Measurements from ENCODE around the gene PRPSAP1.

PRPSAP1 gene

GRCh38 chr17:76278952-76279741 is 74.6 kb downstream of the PRPSAP1 start:
- Histone ChIP-seq H3K4me3 (ENCODE audit: low read length in 2 of 2) (no peak overlapping the region), H3K9ac (ENCODE audit: low read depth in 1 of 2, low read length in 2 of 2) (peak overlapping the region in 1 of 2 donors; percentile 24)

GRCh38 chr17:76278268-76278908 is 75.3 kb downstream of the PRPSAP1 start:
- H3K27ac ChIP-seq (ENCODE audit: low read depth in 2 of 2, low read length in 2 of 2): no peak overlapping the region
- H3K36me3 ChIP-seq (ENCODE audit: control insufficient read depth in 2 of 2, insufficient read depth in 2 of 2, low read length in 2 of 2): no peaks in the 10 kb centered on the region
- peaks cover 4 to 5% of the 10 kb centered on the region in 2 donors for H3K4me1 ChIP-seq (ENCODE audit: control insufficient read depth in 2 of 2, insufficient read depth in 2 of 2, low read length in 2 of 2)

More at GRCh38 chr17:76278952-76279741, 74.6 kb downstream of the PRPSAP1 start:
- Histone ChIP-seq H3K4me1 (ENCODE audit: control insufficient read depth in 2 of 2, insufficient read depth in 2 of 2, low read length in 2 of 2) (peaks cover 4 to 5% of the 10 kb centered on the region in 2 donors), H3K9me3 (ENCODE audit: control insufficient read depth in 2 of 2, low read length in 2 of 2) (no peaks in the 10 kb centered on the region), H3K27me3 (ENCODE audit: control insufficient read depth in 2 of 2, insufficient read depth in 2 of 2, low read length in 2 of 2) (no peaks in the 10 kb centered on the region), H3K27ac (ENCODE audit: low read depth in 2 of 2, low read length in 2 of 2) (no peak overlapping the region), H3K36me3 (ENCODE audit: control insufficient read depth in 2 of 2, insufficient read depth in 2 of 2, low read length in 2 of 2) (no peaks in the 10 kb centered on the region)

GRCh38 chr17:76277300-76278267 is 76.1 kb downstream of the PRPSAP1 start:
- Histone ChIP-seq H3K27me3 (ENCODE audit: control insufficient read depth in 2 of 2, insufficient read depth in 2 of 2, low read length in 2 of 2) (no peaks in the 10 kb centered on the region), H3K27ac (ENCODE audit: low read depth in 2 of 2, low read length in 2 of 2) (no peak overlapping the region), H3K9me3 (ENCODE audit: control insufficient read depth in 2 of 2, low read length in 2 of 2) (no peaks in the 10 kb centered on the region), H3K9ac (ENCODE audit: low read depth in 1 of 2, low read length in 2 of 2) (no peak overlapping the region), H3K4me1 (ENCODE audit: control insufficient read depth in 2 of 2, insufficient read depth in 2 of 2, low read length in 2 of 2) (peaks cover 7 to 12% of the 10 kb centered on the region in 2 donors), H3K36me3 (ENCODE audit: control insufficient read depth in 2 of 2, insufficient read depth in 2 of 2, low read length in 2 of 2) (no peaks in the 10 kb centered on the region), H3K4me3 (ENCODE audit: low read length in 2 of 2) (no peak overlapping the region)

More at GRCh38 chr17:76278268-76278908, 75.3 kb downstream of the PRPSAP1 start:
- Histone ChIP-seq H3K4me3 (ENCODE audit: low read length in 2 of 2) (no peak overlapping the region), H3K27me3 (ENCODE audit: control insufficient read depth in 2 of 2, insufficient read depth in 2 of 2, low read length in 2 of 2) (no peaks in the 10 kb centered on the region), H3K9me3 (ENCODE audit: control insufficient read depth in 2 of 2, low read length in 2 of 2) (no peaks in the 10 kb centered on the region), H3K9ac (ENCODE audit: low read depth in 1 of 2, low read length in 2 of 2) (no peak overlapping the region)

- Histone ChIP-seq H3K9me3 (ENCODE audit: control insufficient read depth in 2 of 2, low read length in 2 of 2) (no peaks in the 10 kb centered on the region), H3K36me3 (ENCODE audit: control insufficient read depth in 2 of 2, insufficient read depth in 2 of 2, low read length in 2 of 2) (no peaks in the 10 kb centered on the region), H3K4me1 (ENCODE audit: control insufficient read depth in 2 of 2, insufficient read depth in 2 of 2, low read length in 2 of 2) (peaks cover 16 to 17% of the 10 kb centered on the region in 2 donors), H3K27ac (ENCODE audit: low read depth in 2 of 2, low read length in 2 of 2) (no peak overlapping the region), H3K9ac (ENCODE audit: low read depth in 1 of 2, low read length in 2 of 2) (no peak overlapping the region), H3K4me3 (ENCODE audit: low read length in 2 of 2) (no peak overlapping the region), H3K27me3 (ENCODE audit: control insufficient read depth in 2 of 2, insufficient read depth in 2 of 2, low read length in 2 of 2) (no peaks in the 10 kb centered on the region)
These were observed 77.0 kb downstream of the PRPSAP1 start for GRCh38 chr17:76276461-76277299.

- H3K27me3 ChIP-seq (ENCODE audit: control insufficient read depth in 2 of 2, insufficient read depth in 2 of 2, low read length in 2 of 2): no peaks in the 10 kb centered on the region
- no peak overlapping the region for H3K9ac ChIP-seq (ENCODE audit: low read depth in 1 of 2, low read length in 2 of 2)
- no peak overlapping the region for H3K4me3 ChIP-seq (ENCODE audit: low read length in 2 of 2)
- H3K27ac ChIP-seq (ENCODE audit: low read depth in 2 of 2, low read length in 2 of 2): no peak overlapping the region
- peaks cover 23 to 24% of the 10 kb centered on the region in 2 donors for H3K4me1 ChIP-seq (ENCODE audit: control insufficient read depth in 2 of 2, insufficient read depth in 2 of 2, low read length in 2 of 2)
- no peaks in the 10 kb centered on the region for H3K9me3 ChIP-seq (ENCODE audit: control insufficient read depth in 2 of 2, low read length in 2 of 2)
- H3K36me3 ChIP-seq (ENCODE audit: control insufficient read depth in 2 of 2, insufficient read depth in 2 of 2, low read length in 2 of 2): no peaks in the 10 kb centered on the region
These were observed 77.7 kb downstream of the PRPSAP1 start for GRCh38 chr17:76276069-76276431.

GRCh38 chr17:76275382-76276068 is 78.2 kb downstream of the PRPSAP1 start:
- H3K9me3 ChIP-seq (ENCODE audit: control insufficient read depth in 2 of 2, low read length in 2 of 2): no peaks in the 10 kb centered on the region
- no peak overlapping the region for H3K27ac ChIP-seq (ENCODE audit: low read depth in 2 of 2, low read length in 2 of 2)
- no peaks in the 10 kb centered on the region for H3K27me3 ChIP-seq (ENCODE audit: control insufficient read depth in 2 of 2, insufficient read depth in 2 of 2, low read length in 2 of 2)
- peaks cover 4% of the 10 kb centered on the region in 2 donors for H3K36me3 ChIP-seq (ENCODE audit: control insufficient read depth in 2 of 2, insufficient read depth in 2 of 2, low read length in 2 of 2)
- H3K4me3 ChIP-seq (ENCODE audit: low read length in 2 of 2): no peak overlapping the region
- H3K4me1 ChIP-seq (ENCODE audit: control insufficient read depth in 2 of 2, insufficient read depth in 2 of 2, low read length in 2 of 2): peaks cover 27 to 29% of the 10 kb centered on the region in 2 donors
- H3K9ac ChIP-seq (ENCODE audit: low read depth in 1 of 2, low read length in 2 of 2): no peak overlapping the region

GRCh38 chr17:76274112-76274956 is 79.4 kb downstream of the PRPSAP1 start:
- Histone ChIP-seq H3K4me3 (ENCODE audit: low read length in 2 of 2) (no peak overlapping the region), H3K36me3 (ENCODE audit: control insufficient read depth in 2 of 2, insufficient read depth in 2 of 2, low read length in 2 of 2) (peaks cover 7 to 11% of the 10 kb centered on the region in 2 donors), H3K27ac (ENCODE audit: low read depth in 2 of 2, low read length in 2 of 2) (peak overlapping the region in 1 of 2 donors; percentile 9), H3K4me1 (ENCODE audit: control insufficient read depth in 2 of 2, insufficient read depth in 2 of 2, low read length in 2 of 2) (peaks cover 31 to 34% of the 10 kb centered on the region in 2 donors), H3K27me3 (ENCODE audit: control insufficient read depth in 2 of 2, insufficient read depth in 2 of 2, low read length in 2 of 2) (no peaks in the 10 kb centered on the region), H3K9me3 (ENCODE audit: control insufficient read depth in 2 of 2, low read length in 2 of 2) (no peaks in the 10 kb centered on the region), H3K9ac (ENCODE audit: low read depth in 1 of 2, low read length in 2 of 2) (no peak overlapping the region)

GRCh38 chr17:76273445-76274111 is 80.1 kb downstream of the PRPSAP1 start:
- no peak overlapping the region for H3K27ac ChIP-seq (ENCODE audit: low read depth in 2 of 2, low read length in 2 of 2)
- H3K36me3 ChIP-seq (ENCODE audit: control insufficient read depth in 2 of 2, insufficient read depth in 2 of 2, low read length in 2 of 2): peaks cover 11 to 16% of the 10 kb centered on the region in 2 donors
- H3K27me3 ChIP-seq (ENCODE audit: control insufficient read depth in 2 of 2, insufficient read depth in 2 of 2, low read length in 2 of 2): no peaks in the 10 kb centered on the region
- H3K9me3 ChIP-seq (ENCODE audit: control insufficient read depth in 2 of 2, low read length in 2 of 2): no peaks in the 10 kb centered on the region
- H3K4me3 ChIP-seq (ENCODE audit: low read length in 2 of 2): no peak overlapping the region
- H3K9ac ChIP-seq (ENCODE audit: low read depth in 1 of 2, low read length in 2 of 2): no peak overlapping the region
- H3K4me1 ChIP-seq (ENCODE audit: control insufficient read depth in 2 of 2, insufficient read depth in 2 of 2, low read length in 2 of 2): peaks cover 32 to 37% of the 10 kb centered on the region in 2 donors
